ENCODE data around the gene HTR7.

The HTR7 gene

GRCh38 chr10:90800232-90800796 lies 57.5 kb downstream of the HTR7 start:
- no peak for DNase-seq

GRCh38 chr10:90799172-90799571 lies 58.7 kb downstream of the HTR7 start:
- DNase-seq: no peak

- DNase-seq: no peak
These were observed 59.4 kb downstream of the HTR7 start for GRCh38 chr10:90798482-90798881.

GRCh38 chr10:90790422-90790821 lies 67.4 kb downstream of the HTR7 start:
- no peak for DNase-seq

- DNase-seq: no peak
These were observed 68.9 kb downstream of the HTR7 start for GRCh38 chr10:90788968-90789367.

GRCh38 chr10:90788199-90788491 lies 69.7 kb downstream of the HTR7 start:
- DNase-seq: no peak

- DNase-seq: no peak
These were observed 70.2 kb downstream of the HTR7 start for GRCh38 chr10:90787393-90788198.

GRCh38 chr10:90785782-90786181 lies 72.1 kb downstream of the HTR7 start:
- no peak for DNase-seq

- DNase-seq: no peak
These were observed 73.1 kb downstream of the HTR7 start for GRCh38 chr10:90784771-90785170.

- DNase-seq: no peak
These were observed 77.4 kb downstream of the HTR7 start for GRCh38 chr10:90780488-90780887.

- DNase-seq: no peak
These were observed 78.3 kb downstream of the HTR7 start for GRCh38 chr10:90779548-90779947.

- DNase-seq: no peak
These were observed 80.2 kb downstream of the HTR7 start for GRCh38 chr10:90777621-90778020.

- no peak for DNase-seq
These were observed 82.3 kb downstream of the HTR7 start for GRCh38 chr10:90775351-90776028.

- DNase-seq: no peak
These were observed 87.6 kb downstream of the HTR7 start for GRCh38 chr10:90769946-90770841.

- DNase-seq: peak; percentile 16
These were observed 106.5 kb downstream of the HTR7 start for GRCh38 chr10:90751107-90751997.

- DNase-seq: no peak
These were observed 111.0 kb downstream of the HTR7 start for GRCh38 chr10:90746829-90747228.

- no peak for DNase-seq
These were observed 112.3 kb downstream of the HTR7 start for GRCh38 chr10:90745565-90745964.

GRCh38 chr10:90743291-90743690 lies 114.5 kb downstream of the HTR7 start:
- no peak for DNase-seq

- no peak for DNase-seq
These were observed 115.8 kb downstream of the HTR7 start for GRCh38 chr10:90741926-90742565.

- DNase-seq: no peak
These were observed 117.6 kb downstream of the HTR7 start for GRCh38 chr10:90740265-90740664.

GRCh38 chr10:90738885-90739284 lies 119.0 kb downstream of the HTR7 start:
- DNase-seq: no peak

- no peak for DNase-seq
These were observed 123.4 kb downstream of the HTR7 start for GRCh38 chr10:90734415-90734814.
